ENCODE measurements around the gene PYGO1.
"Not testable (repeated sequence)": the region's sequence is repeated elsewhere in the genome, so short reads cannot be mapped to it uniquely, and the experiment has no call there.

PYGO1 gene

DNA sequence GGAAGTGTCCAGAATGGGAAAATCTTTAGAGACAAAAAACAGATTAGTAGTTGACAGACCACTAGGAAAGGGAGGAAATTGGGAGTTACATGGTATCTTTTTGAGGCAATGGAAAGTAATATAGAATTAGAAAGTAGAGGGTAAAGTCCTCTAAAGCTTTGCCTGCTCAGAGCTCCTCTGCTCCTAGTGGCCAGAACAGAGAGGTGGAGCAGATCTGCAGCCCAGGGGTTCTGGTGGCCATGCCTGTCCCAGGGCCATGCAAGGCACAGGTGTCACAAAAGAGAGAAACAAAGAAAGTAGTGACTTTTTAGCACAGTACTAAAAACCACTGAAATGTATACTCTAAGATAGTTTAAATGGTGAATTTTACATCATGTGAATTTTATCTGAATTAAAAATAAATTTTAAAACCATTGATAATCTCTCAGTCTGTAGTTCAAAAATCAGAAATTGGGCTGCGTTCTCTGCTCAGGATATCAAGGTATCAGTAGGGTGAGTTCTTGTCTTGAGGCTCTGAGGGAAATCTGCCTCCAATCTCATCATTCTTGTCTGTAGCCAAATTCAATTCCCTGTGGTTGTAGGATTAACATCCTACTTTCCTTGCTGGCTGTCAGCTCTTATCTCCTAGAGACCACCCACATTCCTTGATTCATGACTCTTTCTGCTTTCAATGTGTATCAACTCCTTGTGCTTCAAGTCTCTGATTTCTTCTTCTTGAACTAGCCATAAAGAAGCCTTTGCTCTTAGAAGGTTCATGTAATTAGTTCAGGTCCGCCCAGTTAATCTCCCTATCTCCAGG lies 23.6 kb downstream of the PYGO1 start:
- DNase-seq (ENCODE audit: low spot score): no peak

DNA sequence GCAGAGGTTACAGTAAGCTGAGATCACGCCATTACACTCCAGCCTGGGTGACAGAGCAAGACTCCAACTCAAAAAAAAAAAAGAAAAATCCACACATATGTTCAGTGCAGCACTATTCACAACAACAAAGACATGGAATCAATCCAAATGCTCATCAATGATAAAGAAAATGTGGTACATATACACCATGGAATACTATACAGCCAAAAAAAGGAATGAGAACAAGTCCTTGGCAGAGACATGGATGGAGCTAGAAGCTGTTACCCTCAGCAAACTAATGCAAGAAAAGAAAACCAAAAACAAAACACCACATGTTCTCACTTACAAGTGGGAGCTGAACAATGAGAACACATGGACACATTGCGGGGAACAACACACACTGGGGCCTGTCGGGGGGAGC lies 25.5 kb downstream of the PYGO1 start:
- no peak for DNase-seq (ENCODE audit: low spot score)

DNA sequence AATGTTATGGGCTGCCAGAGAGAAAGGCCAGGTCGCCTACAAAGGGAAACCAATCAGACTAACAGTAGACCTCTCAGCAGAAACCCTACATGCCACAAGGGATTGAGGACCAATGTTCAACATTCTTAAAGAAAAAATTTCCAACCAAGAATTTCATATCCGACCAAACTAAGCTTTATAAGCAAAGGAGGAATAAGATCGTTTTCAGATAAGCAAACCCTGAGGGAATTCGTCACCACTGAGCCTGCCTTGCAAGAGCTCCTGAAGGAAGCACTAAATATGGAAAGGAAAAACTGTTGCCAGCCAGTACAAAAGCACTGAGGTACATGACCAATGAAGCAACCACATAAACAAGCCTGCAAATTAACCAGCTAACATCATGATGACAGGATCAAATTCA lies 33.1 kb downstream of the PYGO1 start:
- DNase-seq (ENCODE audit: low spot score): no peak

DNA sequence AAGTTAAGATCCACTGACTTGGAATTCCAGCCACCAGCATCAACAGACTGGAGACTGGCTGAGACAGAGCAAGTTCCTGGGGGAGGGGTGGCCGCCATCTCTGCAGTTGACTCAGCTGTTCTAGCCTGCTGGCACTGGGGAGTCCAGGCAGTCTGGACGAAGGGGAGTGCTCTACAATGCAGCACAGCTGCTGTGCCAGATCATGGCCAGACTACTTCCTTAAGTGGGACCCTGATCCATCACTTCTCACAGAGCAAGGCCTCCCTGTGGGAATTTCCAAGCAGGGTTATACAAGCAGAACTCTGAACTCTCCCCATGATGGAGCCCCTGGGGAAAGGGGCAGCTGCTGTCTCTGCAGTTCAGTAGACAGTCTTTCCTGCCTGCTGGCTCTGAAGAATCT lies 35.2 kb downstream of the PYGO1 start:
- no peak for DNase-seq (ENCODE audit: low spot score)

DNA sequence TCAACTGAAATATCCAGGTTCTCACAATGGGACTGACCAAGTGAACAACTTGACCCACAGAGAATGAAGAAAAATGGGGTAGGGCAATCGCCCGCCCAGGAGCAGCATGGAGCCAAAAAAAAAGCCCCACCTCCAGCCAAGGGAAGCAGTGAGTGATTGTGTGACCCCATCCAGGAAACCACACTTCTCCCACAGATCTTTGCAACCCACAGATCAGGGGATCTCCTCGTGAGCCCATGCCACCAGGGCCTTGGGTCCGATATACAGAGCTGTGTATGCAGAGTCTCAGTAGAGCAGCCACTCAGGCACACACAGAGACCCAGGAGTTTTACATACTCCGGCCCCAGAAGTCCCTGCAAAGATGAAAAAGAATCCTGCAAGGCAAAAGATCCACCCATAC lies 35.7 kb downstream of the PYGO1 start:
- no peak for DNase-seq (ENCODE audit: low spot score)

DNA sequence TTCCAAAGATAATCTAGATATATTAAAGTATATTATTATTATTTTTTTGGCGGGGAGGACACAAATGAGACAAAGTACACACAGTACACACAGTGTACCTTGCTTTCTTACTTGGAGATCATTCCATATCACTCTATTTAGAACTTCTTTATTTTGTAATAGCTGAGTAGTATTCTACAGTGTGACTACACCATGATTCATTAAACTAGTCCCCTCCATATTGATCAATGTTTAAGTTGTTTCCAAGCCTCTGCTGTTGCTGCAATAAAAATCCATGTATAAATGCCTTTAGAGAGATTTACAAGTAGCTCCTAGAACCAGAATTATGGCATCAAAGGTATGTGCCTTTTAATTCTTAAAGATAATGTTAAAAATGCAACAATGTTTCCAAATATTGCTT lies 38.8 kb downstream of the PYGO1 start:
- DNase-seq (ENCODE audit: low spot score): no peak

DNA sequence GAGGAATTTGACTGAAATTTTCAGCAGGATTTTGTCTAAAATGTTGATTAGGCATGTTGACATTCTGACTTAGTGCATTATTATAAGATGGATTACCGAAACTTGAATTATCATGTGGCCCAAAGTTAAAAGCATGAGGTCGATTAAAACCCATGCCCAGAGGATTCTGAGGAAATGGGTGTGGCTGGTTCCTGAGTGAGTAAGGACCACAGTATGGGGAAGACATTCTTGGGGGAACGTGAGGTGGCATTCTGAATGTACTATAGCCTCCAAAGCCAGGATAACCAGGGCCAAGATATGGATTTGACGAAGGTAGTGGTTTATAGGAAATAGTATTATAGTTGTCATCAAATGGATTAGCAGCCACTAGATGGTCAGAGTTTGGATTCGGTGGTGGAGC lies 41.4 kb downstream of the PYGO1 start:
- DNase-seq (ENCODE audit: low spot score): no peak

- peak; percentile 22 for DNase-seq (ENCODE audit: low spot score)
Measured at GRCh38 chr15:55535436-55535835, 52.7 kb downstream of the PYGO1 start.

GRCh38 chr15:55532944-55533343 lies 55.2 kb downstream of the PYGO1 start:
- no peak for DNase-seq (ENCODE audit: low spot score)

DNA sequence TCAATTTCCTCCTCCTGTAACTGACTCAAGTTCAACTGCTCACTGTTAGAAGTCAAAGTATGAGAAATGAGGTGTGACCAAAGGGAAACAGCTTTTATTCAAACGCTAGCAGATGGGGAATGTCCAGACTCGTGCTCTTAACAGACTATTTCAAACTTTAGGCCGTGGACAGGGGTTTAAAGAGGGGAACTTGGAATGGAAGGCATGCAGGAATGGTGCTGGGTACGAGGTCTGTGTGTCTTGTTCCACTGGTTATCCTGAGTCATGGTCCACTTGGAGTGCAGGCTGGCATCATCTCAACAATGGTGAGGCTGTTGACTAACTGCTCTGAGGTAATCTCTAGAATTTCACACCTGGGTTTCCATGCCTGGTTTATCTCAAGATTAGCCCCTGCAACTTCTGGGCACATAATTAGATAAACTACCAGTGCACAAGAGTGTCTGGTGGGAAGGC lies 57.3 kb downstream of the PYGO1 start:
- DNase-seq (ENCODE audit: low spot score): no peak

DNA sequence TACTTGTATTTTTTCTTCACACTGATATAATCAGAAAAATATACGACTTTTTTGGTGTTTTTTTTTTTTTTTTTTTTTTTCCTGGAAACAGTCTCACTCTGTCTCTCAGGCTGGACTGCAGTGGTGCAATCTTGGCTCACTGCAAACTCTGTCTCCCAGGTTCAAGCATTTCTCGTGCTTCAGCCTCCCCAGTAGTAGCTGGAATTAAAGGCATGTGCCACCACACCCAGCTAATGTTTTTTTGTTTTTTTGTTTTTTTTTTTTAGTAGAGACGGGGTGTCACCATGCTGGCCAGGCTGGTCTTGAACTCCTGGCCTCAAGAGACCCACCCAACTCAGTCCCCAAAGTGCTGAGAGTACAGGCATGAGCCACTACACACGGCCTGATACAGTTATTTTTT lies 59.3 kb downstream of the PYGO1 start:
- no peak for DNase-seq (ENCODE audit: low spot score)

GRCh38 chr15:55527150-55527549 lies 61.0 kb downstream of the PYGO1 start:
- no peak for DNase-seq (ENCODE audit: low spot score)

DNA sequence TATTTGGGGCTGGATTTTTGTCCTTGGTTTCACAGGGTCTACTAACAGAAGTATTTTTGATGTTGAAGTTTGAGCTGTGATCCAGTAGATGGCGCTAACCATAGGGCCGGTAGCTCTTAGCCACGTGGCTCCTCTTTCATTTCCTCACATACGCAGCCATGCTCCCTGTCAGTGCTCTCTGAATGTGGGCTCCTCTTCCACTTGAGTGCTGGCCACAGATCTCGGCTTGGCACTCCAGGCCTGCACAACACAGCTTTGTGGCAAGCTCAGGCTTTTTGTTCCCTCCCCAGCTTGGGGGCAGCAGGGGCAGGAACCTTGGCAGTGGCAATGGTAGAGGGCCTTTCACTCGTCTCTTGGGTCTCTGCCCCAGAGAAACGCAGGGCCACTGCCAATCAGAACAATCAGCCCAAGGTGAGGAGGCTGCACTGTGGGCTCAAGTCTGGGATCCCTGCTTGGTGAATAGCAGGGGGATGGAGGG lies 61.5 kb downstream of the PYGO1 start:
- peak; percentile 21 for DNase-seq (ENCODE audit: low spot score)

DNA sequence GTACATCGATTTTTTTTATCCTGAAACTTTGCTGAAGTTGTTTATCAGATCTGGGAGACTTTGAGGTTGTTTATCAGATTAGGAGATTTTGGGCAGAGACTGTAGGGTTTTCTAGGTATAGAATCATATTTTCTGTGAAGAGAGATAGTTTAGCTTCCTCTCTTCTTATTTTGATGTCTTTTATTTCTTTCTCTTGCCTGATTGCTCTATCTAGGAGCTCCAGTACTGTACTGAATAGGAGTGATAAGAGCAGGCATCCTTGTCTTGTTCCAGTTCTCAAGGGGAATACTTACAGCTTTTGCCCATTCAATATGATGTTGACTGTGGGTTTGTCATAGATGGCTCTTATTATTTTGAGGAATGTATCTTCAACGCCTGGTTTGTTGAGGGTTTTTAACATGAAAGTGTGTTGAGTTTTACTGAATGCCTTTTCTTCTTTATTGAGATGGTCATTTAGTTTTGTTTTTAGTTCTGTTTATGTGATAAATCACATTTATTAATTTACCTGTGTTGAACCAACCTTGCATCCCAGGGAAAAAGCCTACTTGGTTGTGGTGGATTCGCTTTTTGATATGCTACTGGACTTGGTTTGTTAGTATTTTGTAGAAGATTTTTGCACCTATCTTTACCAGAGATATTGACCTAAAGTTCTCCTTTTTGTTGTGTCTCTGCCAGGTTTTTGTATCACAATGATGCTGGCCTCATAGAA lies 65.2 kb downstream of the PYGO1 start:
- DNase-seq (ENCODE audit: low spot score): no peak

- no peak for DNase-seq (ENCODE audit: low spot score)
Measured at GRCh38 chr15:55518641-55519040, 69.5 kb downstream of the PYGO1 start.

DNA sequence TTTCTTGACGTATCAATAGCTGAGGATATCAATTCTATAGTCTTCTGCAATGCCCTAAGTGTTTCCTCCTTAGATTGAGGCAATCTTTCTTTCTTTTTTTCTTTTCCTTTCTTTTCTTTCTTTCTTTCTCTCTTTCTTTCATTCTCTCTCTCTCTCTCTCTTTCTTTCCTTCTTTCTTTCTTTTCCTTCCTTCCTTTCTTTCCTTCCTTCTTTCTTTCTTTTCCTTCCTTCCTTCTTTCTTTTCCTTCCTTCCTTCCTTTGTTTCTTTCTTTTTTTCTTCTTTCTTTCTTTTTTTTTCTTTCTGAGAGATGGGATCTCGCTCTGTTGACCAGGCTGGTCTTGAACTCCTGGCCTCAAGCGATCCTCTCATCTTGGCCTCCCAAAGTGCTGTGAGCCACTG lies 70.1 kb downstream of the PYGO1 start:
- no peak for DNase-seq (ENCODE audit: low spot score)

- no peak for DNase-seq (ENCODE audit: low spot score)
Measured at GRCh38 chr15:55515991-55516776, 72.0 kb downstream of the PYGO1 start.

DNA sequence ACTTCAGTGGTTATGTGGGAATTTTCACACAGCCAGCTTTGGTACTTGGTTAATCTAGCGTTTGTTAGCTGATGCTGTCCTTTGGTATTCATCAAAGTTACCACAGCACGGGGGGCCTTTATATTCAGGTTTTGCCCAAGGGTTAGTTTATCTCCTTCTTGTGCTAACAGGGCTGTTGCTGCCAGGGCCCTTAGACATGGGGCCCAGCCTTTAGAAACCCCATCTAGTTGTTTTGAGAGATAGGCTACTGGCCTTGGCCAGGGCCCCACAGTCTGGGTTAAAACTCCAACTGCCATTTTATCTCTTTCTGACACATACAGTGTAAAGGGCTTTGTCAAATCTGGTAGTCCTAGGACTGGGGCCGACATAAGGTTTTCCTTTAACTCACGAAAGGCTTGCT lies 72.7 kb downstream of the PYGO1 start:
- DNase-seq (ENCODE audit: low spot score): no peak

DNA sequence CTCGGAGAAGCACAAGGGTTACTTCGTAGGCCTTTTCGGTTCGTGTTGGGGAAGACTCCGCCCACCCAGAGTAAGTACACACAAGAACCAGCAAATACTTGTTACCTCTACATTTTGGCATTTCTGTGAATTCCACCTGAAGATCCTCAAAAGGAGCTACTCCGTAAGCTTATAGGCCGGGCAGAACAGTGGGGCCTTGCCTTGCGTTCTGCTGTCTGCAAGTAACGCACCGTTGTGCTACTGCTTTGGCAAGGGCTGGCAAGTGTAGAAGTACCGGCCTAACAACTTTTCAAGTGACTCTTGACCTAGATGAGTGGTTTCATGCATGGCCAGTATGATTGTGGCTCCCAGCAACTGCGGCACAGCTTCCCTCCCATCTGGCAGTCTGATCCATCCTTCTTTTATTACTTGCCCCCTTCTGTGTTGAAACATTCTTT lies 73.7 kb downstream of the PYGO1 start:
- DNase-seq (ENCODE audit: low spot score): no peak

DNA sequence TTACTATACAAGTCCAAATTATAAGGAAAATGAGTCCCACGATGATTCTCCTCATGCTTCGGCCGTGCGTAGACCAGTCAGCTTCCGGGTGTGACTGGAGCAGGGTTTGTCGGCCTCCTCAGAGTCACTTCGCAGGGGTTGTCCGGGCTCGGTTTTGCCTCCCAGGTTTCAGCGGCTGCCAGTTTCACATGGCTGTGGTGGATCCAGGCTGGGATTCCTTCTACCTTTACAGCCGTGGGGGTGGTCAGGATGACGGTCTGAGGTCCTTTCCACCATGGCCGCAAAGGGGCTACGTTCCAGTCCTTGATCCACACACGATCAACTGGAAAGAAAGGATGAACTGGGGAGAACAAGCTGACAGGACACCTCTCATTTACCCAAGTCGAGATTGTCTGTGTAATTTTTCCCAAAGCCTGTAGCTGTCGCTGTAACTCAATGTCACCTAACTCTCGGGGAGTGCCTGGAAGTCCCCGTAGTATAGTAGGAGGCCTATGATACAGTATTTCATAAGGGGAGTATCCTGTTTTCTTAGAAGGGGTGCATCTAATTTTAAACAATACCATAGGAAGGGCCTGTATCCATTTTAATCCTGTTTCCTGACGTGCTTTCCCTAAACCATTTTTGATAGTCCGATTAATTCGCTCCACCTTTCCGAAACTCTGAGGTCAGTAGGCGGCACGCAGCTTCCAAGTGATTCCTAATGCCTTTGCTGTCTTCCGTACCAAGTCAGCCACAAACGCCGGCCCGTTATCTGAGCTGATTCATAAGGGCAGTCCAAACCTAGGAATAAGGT lies 74.3 kb downstream of the PYGO1 start:
- not testable (repeated sequence) for DNase-seq (ENCODE audit: low spot score)

DNA sequence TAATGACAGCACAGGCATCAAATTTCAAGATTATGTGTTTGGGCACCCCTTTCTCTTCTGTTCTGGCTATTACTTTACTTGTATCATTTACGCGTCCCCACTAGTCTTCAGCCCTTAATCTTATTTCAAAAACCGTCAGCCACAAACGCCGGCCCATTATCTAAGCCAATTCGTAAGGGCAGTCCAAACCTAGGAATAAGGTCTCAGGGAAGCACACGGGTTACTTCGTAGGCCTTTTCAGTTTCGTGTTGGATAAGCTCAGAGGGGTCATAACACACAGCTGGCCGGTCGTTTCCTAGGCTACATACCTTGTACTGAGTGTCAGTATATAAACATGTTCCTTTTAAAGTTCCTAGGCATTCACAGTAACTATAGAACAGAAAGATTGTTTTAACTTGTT lies 75.0 kb downstream of the PYGO1 start:
- no peak for DNase-seq (ENCODE audit: low spot score)

GRCh38 chr15:55507567-55507966 lies 80.6 kb downstream of the PYGO1 start:
- DNase-seq (ENCODE audit: low spot score): no peak

Measured in CD4-positive, alpha-beta T cell treated with Interleukin-15 for 4 hours (primary cell).